Fibroblast of lung (primary cell): ENCODE measurements around the gene ADD3. TPM values are rescaled to one million over a fixed set of nuclear protein-coding genes. Genes with fewer than 3 reads are reported as not detected.

Experiments used
- DNase-seq, 2 donors: peaks; one replicate each; pipeline versions ENCODE4 v3.0.0 to v3.0.0-alpha.2; 2010; ENCODE audit warnings: low read depth in 2 of 2
- H2AFZ ChIP-seq: 2 replicates; pipeline ENCODE4 v1.5.1; 2012; ENCODE audit warnings: low read length, control low read depth, inconsistent platforms
- H3K27ac ChIP-seq: 2 replicates; pipeline ENCODE4 v1.5.1; 2011; ENCODE audit warnings: low read length, control low read depth; ENCODE audit not compliant: insufficient read depth
- H3K27me3 ChIP-seq: 2 replicates; pipeline ENCODE4 v1.5.1; 2011; ENCODE audit warnings: mild to moderate bottlenecking, low read length; ENCODE audit not compliant: control insufficient read depth, insufficient read depth
- H3K36me3 ChIP-seq: 2 replicates; pipeline ENCODE4 v1.5.1; 2011; ENCODE audit warnings: low read length; ENCODE audit not compliant: control insufficient read depth, insufficient read depth
- H3K4me1 ChIP-seq: 2 replicates; pipeline ENCODE4 v1.5.1; 2011; ENCODE audit warnings: low read length; ENCODE audit not compliant: control insufficient read depth, insufficient read depth; ENCODE audit errors: extremely low read depth
- H3K4me2 ChIP-seq: 2 replicates; pipeline ENCODE4 v1.5.1; 2011; ENCODE audit warnings: low read length, control low read depth; ENCODE audit not compliant: insufficient read depth; ENCODE audit errors: extremely low read depth
- H3K4me3 ChIP-seq, 4 experiments: fragments of 200-600 bp in 1 of 4; sonication (generic) in 1 of 4; replicated peaks in 1 of 4; 2 replicates each; pipeline ENCODE4 v1.5.1; 2011 to 2016; ENCODE audit warnings: low read length in 4 of 4, low read depth in 3 of 4, mild to moderate bottlenecking in 3 of 4, control low read depth in 2 of 4, inconsistent platforms in 1 of 4, mixed read lengths in 1 of 4; ENCODE audit not compliant: insufficient read depth in 1 of 4; ENCODE audit errors: control extremely low read depth in 1 of 4
- H3K79me2 ChIP-seq: 2 replicates; pipeline ENCODE4 v1.5.1; 2012; ENCODE audit warnings: mild to moderate bottlenecking, low read length, inconsistent platforms; ENCODE audit not compliant: control insufficient read depth, insufficient read depth
- H3K9ac ChIP-seq: 2 replicates; pipeline ENCODE4 v1.5.1; 2011; ENCODE audit warnings: mild to moderate bottlenecking, low read length, control low read depth; ENCODE audit not compliant: insufficient read depth
- H3K9me3 ChIP-seq: 2 replicates; pipeline ENCODE4 v1.5.1; 2012; ENCODE audit warnings: low read depth, low read length; ENCODE audit not compliant: control insufficient read depth, insufficient read depth
- H4K20me1 ChIP-seq: 2 replicates; pipeline ENCODE4 v1.5.1; 2011; ENCODE audit warnings: low read length; ENCODE audit not compliant: control insufficient read depth, insufficient read depth; ENCODE audit errors: extremely low read depth
- EZH2 ChIP-seq: IDR thresholded peaks from 2 replicates; pipeline ENCODE4 v1.5.1; 2012; ENCODE audit warnings: low read length, control low read depth, mild to moderate bottlenecking; ENCODE audit errors: missing control alignments
- polyA plus RNA-seq, 2 donors: library from polyadenylated mRNA; depleted of rRNA in 1 of 2; stranded (reverse) in 1 of 2; unstranded in 1 of 2; fragments of >200 nt; gene quantifications; 2 replicates each; pipeline ENCODE4 v1.2.1, GENCODE V29; 2011 to 2012; ENCODE audit warnings: missing spikeins in 1 of 2
- total RNA-seq: library from RNA; depleted of rRNA; stranded (reverse); fragments of >200 nt; gene quantifications from 2 replicates; pipeline ENCODE4 v1.2.1, GENCODE V29; 2014
- TF ChIP-seq, protein P1 (sequence below), 2 donors: IDR thresholded peaks in 1 of 2; conservative IDR thresholded peaks in 1 of 2; 1 replicate in 1 of 2; 2 replicates in 1 of 2; pipeline ENCODE4 v1.5.1; 2011 to 2012; ENCODE audit warnings: low read length in 2 of 2, control low read depth in 1 of 2, inconsistent platforms in 1 of 2, low read depth in 1 of 2, mild to moderate bottlenecking in 1 of 2

The ADD3 gene
- total and polyA plus RNA-seq, 2 donors (not counting 1 experiment from before 2014, with no cell fraction given), result 93.0 to 416 TPM

DNA sequence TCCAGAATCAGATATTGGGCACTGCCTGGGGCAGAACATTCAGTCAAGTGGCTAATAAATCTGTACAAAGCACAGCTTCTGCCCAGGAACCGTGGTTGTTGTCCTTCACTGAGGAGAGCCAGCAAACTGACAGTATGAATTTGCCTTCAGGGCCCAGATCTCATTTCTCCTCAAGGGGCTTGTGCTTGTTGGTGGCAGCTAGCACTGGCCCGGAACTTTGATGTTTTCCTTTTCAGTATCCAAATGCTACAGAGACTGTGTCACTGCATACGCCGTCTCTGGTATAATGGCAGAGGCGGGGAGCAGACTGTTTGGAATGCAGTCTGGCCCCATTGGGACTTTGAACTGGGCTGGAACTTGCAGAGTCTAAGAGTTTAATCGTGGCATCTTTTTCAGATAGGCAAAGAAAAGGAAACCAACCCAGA is 30.4 kb upstream of the ADD3 start:
- Histone ChIP-seq H3K27me3 (no peaks in the 10 kb centered on the region), H3K27ac (no peak overlapping the region), H3K4me1 (peaks cover 11% of the 10 kb centered on the region), H3K36me3 (no peaks in the 10 kb centered on the region), H3K9ac (no peak overlapping the region), H4K20me1 (no peaks in the 10 kb centered on the region), H2AFZ (peak overlapping the region; percentile 49), H3K9me3 (no peaks in the 10 kb centered on the region), H3K79me2 (no peaks in the 10 kb centered on the region), H3K4me3 (no peak overlapping the region), H3K4me2 (no peak overlapping the region)
- peak in 1 of 2 donors; percentile 68 for DNase-seq
- TF ChIP-seq, protein P1, sequence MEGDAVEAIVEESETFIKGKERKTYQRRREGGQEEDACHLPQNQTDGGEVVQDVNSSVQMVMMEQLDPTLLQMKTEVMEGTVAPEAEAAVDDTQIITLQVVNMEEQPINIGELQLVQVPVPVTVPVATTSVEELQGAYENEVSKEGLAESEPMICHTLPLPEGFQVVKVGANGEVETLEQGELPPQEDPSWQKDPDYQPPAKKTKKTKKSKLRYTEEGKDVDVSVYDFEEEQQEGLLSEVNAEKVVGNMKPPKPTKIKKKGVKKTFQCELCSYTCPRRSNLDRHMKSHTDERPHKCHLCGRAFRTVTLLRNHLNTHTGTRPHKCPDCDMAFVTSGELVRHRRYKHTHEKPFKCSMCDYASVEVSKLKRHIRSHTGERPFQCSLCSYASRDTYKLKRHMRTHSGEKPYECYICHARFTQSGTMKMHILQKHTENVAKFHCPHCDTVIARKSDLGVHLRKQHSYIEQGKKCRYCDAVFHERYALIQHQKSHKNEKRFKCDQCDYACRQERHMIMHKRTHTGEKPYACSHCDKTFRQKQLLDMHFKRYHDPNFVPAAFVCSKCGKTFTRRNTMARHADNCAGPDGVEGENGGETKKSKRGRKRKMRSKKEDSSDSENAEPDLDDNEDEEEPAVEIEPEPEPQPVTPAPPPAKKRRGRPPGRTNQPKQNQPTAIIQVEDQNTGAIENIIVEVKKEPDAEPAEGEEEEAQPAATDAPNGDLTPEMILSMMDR (conservative IDR thresholded peaks at IDR 0.05 in 1 of 2, IDR thresholded peaks at IDR 0.05 in 1 of 2; ENCODE audit: low read depth in 1 of 2, low read length in 2 of 2), result no peak
- TF ChIP-seq EZH2, result no peak

DNA sequence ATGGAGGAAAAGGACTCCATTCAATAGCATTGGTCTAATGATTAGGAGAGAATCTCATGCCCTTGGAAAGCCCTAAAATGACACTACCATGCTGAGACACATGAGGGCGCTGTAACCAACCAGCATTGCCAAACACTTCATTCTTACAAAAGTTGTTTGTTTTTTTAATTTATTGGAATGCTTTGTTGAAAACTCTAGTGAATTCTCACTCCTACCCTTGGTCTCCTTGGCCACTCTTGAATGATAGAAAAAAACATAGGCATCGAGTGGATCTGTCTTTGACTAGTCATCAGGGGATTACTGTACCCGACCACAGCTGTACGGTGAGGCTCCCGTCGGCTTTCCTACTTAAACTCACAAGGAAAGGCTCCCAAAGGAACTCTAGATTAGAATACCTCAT is 29.3 kb upstream of the ADD3 start:
- peak; percentile 54 to 67 for DNase-seq
- H4K20me1 ChIP-seq, result no peaks in the 10 kb centered on the region
- no peaks in the 10 kb centered on the region for H3K36me3 ChIP-seq
- no peak overlapping the region for H3K4me3 ChIP-seq
- no peaks in the 10 kb centered on the region for H3K27me3 ChIP-seq
- H3K4me1 ChIP-seq, result peaks cover 11% of the 10 kb centered on the region
- no peaks in the 10 kb centered on the region for H3K79me2 ChIP-seq
- H3K9me3 ChIP-seq, result no peaks in the 10 kb centered on the region
- H3K9ac ChIP-seq, result no peak overlapping the region
- peak overlapping the region; percentile 67 for H3K4me2 ChIP-seq
- TF ChIP-seq EZH2, result no peak
- TF ChIP-seq, protein P1 (conservative IDR thresholded peaks at IDR 0.05 in 1 of 2, IDR thresholded peaks at IDR 0.05 in 1 of 2; ENCODE audit: low read depth in 1 of 2, low read length in 2 of 2), result peak; percentile 68 to 82
- peak overlapping the region; percentile 6 for H2AFZ ChIP-seq
- H3K27ac ChIP-seq, result peak overlapping the region; percentile 47

DNA sequence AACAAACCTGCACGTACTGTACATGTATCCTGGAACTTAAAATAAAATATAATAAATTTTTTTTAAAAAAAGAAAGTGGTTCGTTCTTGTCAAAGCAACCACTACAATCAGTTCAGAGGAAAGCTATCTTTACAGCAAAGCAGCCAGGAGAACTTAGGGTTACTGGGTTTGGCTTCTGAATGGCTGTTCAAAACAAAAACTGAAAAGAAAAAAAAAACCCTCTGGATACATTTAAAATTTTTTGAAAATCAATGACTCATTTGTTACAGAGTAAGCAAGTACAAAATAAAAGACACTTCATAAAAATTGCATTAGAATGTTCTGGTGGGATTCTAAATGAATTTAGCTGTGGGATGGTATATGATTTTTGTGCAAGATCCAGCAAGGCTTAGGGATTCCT is 28.6 kb upstream of the ADD3 start:
- no peak for DNase-seq
- Histone ChIP-seq H2AFZ (no peak overlapping the region), H3K9me3 (no peaks in the 10 kb centered on the region), H3K27me3 (no peaks in the 10 kb centered on the region), H3K4me1 (peaks cover 11% of the 10 kb centered on the region), H3K4me3 (no peak overlapping the region), H3K9ac (no peak overlapping the region), H3K27ac (no peak overlapping the region), H3K4me2 (no peak overlapping the region), H4K20me1 (no peaks in the 10 kb centered on the region), H3K36me3 (no peaks in the 10 kb centered on the region), H3K79me2 (no peaks in the 10 kb centered on the region)
- TF ChIP-seq, protein P1 (conservative IDR thresholded peaks at IDR 0.05 in 1 of 2, IDR thresholded peaks at IDR 0.05 in 1 of 2; ENCODE audit: low read depth in 1 of 2, low read length in 2 of 2), result no peak
- TF ChIP-seq EZH2, result no peak
